ENCODE results near the gene STK33. TPM values are rescaled to one million over a fixed set of nuclear protein-coding genes. Genes with fewer than 3 reads are reported as not detected.

The STK33 gene
- total and polyA plus RNA-seq, 12 donors = 6.8 to 36.0 (median 17.2) TPM

GRCh38 chr11:8368772-8369171 is 225.3 kb downstream of the STK33 start:
- intact Hi-C loops (cut with DNase I) = no loop called here
- Histone ChIP-seq H3K9me3 (replicated peaks in 1 of 3) (no peaks in the 10 kb centered on the region), H3K27ac (no peak overlapping the region), H3K4me1 (replicated peaks in 1 of 2) (no peaks in the 10 kb centered on the region), H3K27me3 (no peaks in the 10 kb centered on the region), H3K36me3 (replicated peaks in 1 of 2) (no peaks in the 10 kb centered on the region), H3K4me3 (no peak overlapping the region)
- no peak for DNase-seq
- 74 to 91% (median 86%) methylated on average over 10 of the region's 10 CpGs for WGBS, 4 donors
- TF ChIP-seq POLR2A (IDR thresholded peaks at IDR 0.05) (no peak), CTCF (IDR thresholded peaks at IDR 0.05) (no peak)

GRCh38 chr11:8368194-8368593 is 225.8 kb downstream of the STK33 start:
- 59 to 86% (median 80%) methylated on average over 5 to 7 of the region's 7 CpGs for WGBS, 4 donors
- TF ChIP-seq POLR2A (IDR thresholded peaks at IDR 0.05) (no peak), CTCF (IDR thresholded peaks at IDR 0.05) (no peak)
- H3K9me3 ChIP-seq (replicated peaks in 1 of 3) = no peaks in the 10 kb centered on the region
- intact Hi-C loops (cut with DNase I) = no loop called here
- DNase-seq = no peak
- no peaks in the 10 kb centered on the region for H3K36me3 ChIP-seq (replicated peaks in 1 of 2)
- no peak overlapping the region for H3K27ac ChIP-seq
- H3K4me3 ChIP-seq = no peak overlapping the region
- H3K4me1 ChIP-seq (replicated peaks in 1 of 2) = no peaks in the 10 kb centered on the region
- H3K27me3 ChIP-seq = no peaks in the 10 kb centered on the region

- Histone ChIP-seq H3K27ac (no peak overlapping the region), H3K4me3 (no peak overlapping the region), H3K36me3 (replicated peaks in 1 of 2) (no peaks in the 10 kb centered on the region), H3K9me3 (replicated peaks in 1 of 3) (no peaks in the 10 kb centered on the region), H3K27me3 (no peaks in the 10 kb centered on the region), H3K4me1 (replicated peaks in 1 of 2) (no peaks in the 10 kb centered on the region)
- WGBS, 4 donors = 78 to 95% (median 90%) methylated on average over 5 to 6 of the region's 6 CpGs
- intact Hi-C loops (cut with DNase I) = no loop called here
- no peak for DNase-seq
- TF ChIP-seq POLR2A (IDR thresholded peaks at IDR 0.05) (no peak), CTCF (IDR thresholded peaks at IDR 0.05) (no peak)
Measured at GRCh38 chr11:8366316-8366715, 227.7 kb downstream of the STK33 start.

GRCh38 chr11:8365216-8365941 is 228.6 kb downstream of the STK33 start:
- WGBS, 4 donors = 68 to 75% (median 73%) methylated on average over 11 of the region's 11 CpGs
- Histone ChIP-seq H3K27ac (no peak overlapping the region), H3K4me1 (replicated peaks in 1 of 2) (no peaks in the 10 kb centered on the region), H3K27me3 (no peaks in the 10 kb centered on the region), H3K4me3 (no peak overlapping the region), H3K36me3 (replicated peaks in 1 of 2) (no peaks in the 10 kb centered on the region), H3K9me3 (replicated peaks in 1 of 3) (no peaks in the 10 kb centered on the region)
- no peak for TF ChIP-seq POLR2A (IDR thresholded peaks at IDR 0.05)
- TF ChIP-seq CTCF (IDR thresholded peaks at IDR 0.05) = no peak
- intact Hi-C loops (cut with DNase I) = no loop called here
- DNase-seq = no peak

Data from adrenal gland (tissue), 12 donors.